CD4-positive, alpha-beta T cell (primary cell): Measurements from ENCODE around the gene C2CD4D. TPM values are rescaled to one million over a fixed set of nuclear protein-coding genes. Genes with fewer than 3 reads are reported as not detected.

Experiments
- ATAC-seq: fragments of 200-7000 bp; cut with Tn5 transposase; one replicate; pipeline ENCODE4 v1.10.0; 2022; ENCODE audit warnings: mild to moderate bottlenecking; ENCODE audit not compliant: poor library complexity
- CTCF ChIA-PET: fragments of 350-600 bp; sonication (Branson Sonifier 250); formaldehyde crosslinking; loops from one replicate; lab custom pipeline; 2021; ENCODE audit warnings: antibody characterized with exemption, inconsistent platforms; lab: Charles Lee
- POLR2A ChIA-PET: fragments of 350-600 bp; sonication (Branson Sonifier 250); formaldehyde crosslinking; loops from one replicate; lab custom pipeline; 2021; ENCODE audit warnings: antibody characterized with exemption, inconsistent platforms; lab: Charles Lee
- DNase-seq, 14 experiments: peaks; one replicate each; pipeline ENCODE4 v3.0.0-alpha.2; 2013 to 2020; ENCODE audit warnings: mixed read lengths in 2 of 14
- H3K27ac ChIP-seq, 2 donors: one replicate each; pipeline versions ENCODE4 v1.5.1 to v1.7.0; 2013; ENCODE audit warnings: low read length in 2 of 2, low read depth in 1 of 2, mild to moderate bottlenecking in 1 of 2
- H3K27me3 ChIP-seq, 2 experiments: 1 replicate in 1 of 2; 2 replicates in 1 of 2; pipeline versions ENCODE4 v1.6.1 to v1.7.0; 2013; ENCODE audit warnings: low read length in 2 of 2, control low read depth in 1 of 2, mild to moderate bottlenecking in 1 of 2, moderate library complexity in 1 of 2; ENCODE audit not compliant: insufficient read depth in 2 of 2, control insufficient read depth in 1 of 2
- H3K36me3 ChIP-seq: one replicate; pipeline ENCODE4 v1.6.1; 2013; ENCODE audit warnings: low read length, control low read depth; ENCODE audit not compliant: insufficient read depth
- H3K4me1 ChIP-seq: one replicate; pipeline ENCODE4 v1.6.1; 2013; ENCODE audit warnings: low read length, control low read depth; ENCODE audit not compliant: insufficient read depth
- H3K4me3 ChIP-seq: one replicate; pipeline ENCODE4 v1.5.1; 2013; ENCODE audit warnings: mild to moderate bottlenecking, low read length, moderate library complexity
- H3K9me3 ChIP-seq, 2 experiments: 1 replicate in 1 of 2; 2 replicates in 1 of 2; pipeline versions ENCODE4 v1.6.1 to v1.7.0; 2013; ENCODE audit warnings: low read length in 2 of 2, mild to moderate bottlenecking in 2 of 2, control low read depth in 1 of 2, moderate library complexity in 1 of 2; ENCODE audit not compliant: control insufficient read depth in 1 of 2, insufficient read depth in 1 of 2
- H3K27ac Mint-ChIP-seq: one replicate; pipeline ENCODE4 v1.8.0; 2020; ENCODE audit warnings: mixed read lengths
- H3K27me3 Mint-ChIP-seq: one replicate; pipeline ENCODE4 v1.8.0; 2021; ENCODE audit warnings: mixed read lengths
- H3K36me3 Mint-ChIP-seq: one replicate; pipeline ENCODE4 v1.8.0; 2021; ENCODE audit warnings: low read depth, mixed read lengths
- H3K4me1 Mint-ChIP-seq: one replicate; pipeline ENCODE4 v1.8.0; 2021; ENCODE audit warnings: low read depth, mixed read lengths
- H3K4me3 Mint-ChIP-seq: one replicate; pipeline ENCODE4 v1.8.0; 2020; ENCODE audit warnings: mild to moderate bottlenecking, mixed read lengths
- H3K9me3 Mint-ChIP-seq: one replicate; pipeline ENCODE4 v1.8.0; 2020; ENCODE audit warnings: mixed read lengths
- CTCF ChIP-seq: fragments of 200-600 bp; IDR thresholded peaks from one replicate; pipeline ENCODE4 v1.8.0; 2022; ENCODE audit warnings: antibody characterized with exemption, mild to moderate bottlenecking
- intact Hi-C, 2 experiments: fragments of 100-400 bp; cut with DNase I in 1 of 2; cut with micrococcal nuclease in 1 of 2; formaldehyde crosslinking; loops; one replicate each; pipeline versions ENCODE4 v1.15.1 to v1.9.0; 2023 to 2025; cut with DNase I, micrococcal nuclease
- total RNA-seq, 174 experiments: library from RNA in 2 of 174; stranded (reverse) in 2 of 174; gene quantifications; one replicate each; pipeline ENCODE4 v1.2.3 and lab custom pipeline; 2021 to 2026

Gene C2CD4D
- total RNA-seq, 2 experiments from 2014 or later, result 0.75 to 0.88 TPM

GRCh38 chr1:151803915-151804314 lies 35.7 kb downstream of the C2CD4D start:
- H3K4me1 ChIP-seq, result peaks cover 26% of the 10 kb centered on the region
- DNase-seq, result no peak
- H3K9me3 ChIP-seq, result no peaks in the 10 kb centered on the region
- peaks cover 10% of the 10 kb centered on the region for H3K4me1 Mint-ChIP-seq
- H3K27ac Mint-ChIP-seq, result no peak overlapping the region
- H3K4me3 ChIP-seq, result no peak overlapping the region
- ChIA-PET POLR2A (interaction anchor here (0.7 kb wide), 1 partner anchor 25 kb away, joined by 3 read pairs; no protein-coding TSS in a partner anchor), CTCF (no interaction called here)
- no peak for ATAC-seq
- intact Hi-C loops, result no loop called here
- H3K9me3 Mint-ChIP-seq, result no peaks in the 10 kb centered on the region
- H3K36me3 ChIP-seq, result peaks cover 3% of the 10 kb centered on the region
- no peaks in the 10 kb centered on the region for H3K27me3 Mint-ChIP-seq
- H3K4me3 Mint-ChIP-seq, result no peak overlapping the region
- H3K27ac ChIP-seq, result no peak overlapping the region
- no peaks in the 10 kb centered on the region for H3K27me3 ChIP-seq
- H3K36me3 Mint-ChIP-seq, result no peaks in the 10 kb centered on the region
- no peak for TF ChIP-seq CTCF

GRCh38 chr1:151803164-151803563 lies 36.5 kb downstream of the C2CD4D start:
- no peaks in the 10 kb centered on the region for H3K36me3 Mint-ChIP-seq
- H3K4me3 ChIP-seq, result no peak overlapping the region
- no peak for DNase-seq
- H3K27me3 ChIP-seq, result no peaks in the 10 kb centered on the region
- TF ChIP-seq CTCF, result no peak
- CTCF ChIA-PET, result no interaction called here
- H3K9me3 Mint-ChIP-seq, result no peaks in the 10 kb centered on the region
- H3K4me1 ChIP-seq, result peaks cover 26% of the 10 kb centered on the region
- POLR2A ChIA-PET, result interaction anchor here (0.7 kb wide), 1 partner anchor 25 kb away, joined by 3 read pairs; no protein-coding TSS in a partner anchor
- no peak overlapping the region for H3K27ac Mint-ChIP-seq
- no peaks in the 10 kb centered on the region for H3K27me3 Mint-ChIP-seq
- H3K4me1 Mint-ChIP-seq, result peaks cover 10% of the 10 kb centered on the region
- no peak overlapping the region for H3K4me3 Mint-ChIP-seq
- H3K27ac ChIP-seq, result no peak overlapping the region
- intact Hi-C loops, result no loop called here
- no peak for ATAC-seq
- no peaks in the 10 kb centered on the region for H3K9me3 ChIP-seq
- H3K36me3 ChIP-seq, result peaks cover 3% of the 10 kb centered on the region

GRCh38 chr1:151802372-151802771 lies 37.2 kb downstream of the C2CD4D start:
- DNase-seq (no peak), ATAC-seq (no peak)
- no peaks in the 10 kb centered on the region for H3K36me3 Mint-ChIP-seq
- ChIA-PET POLR2A (interaction anchor here (1.3 kb wide), 1 partner anchor 12 kb away, joined by 5 read pairs; the partner anchor contains the start of gene TDRKH), CTCF (no interaction called here)
- no peak overlapping the region for H3K4me3 ChIP-seq
- H3K4me1 Mint-ChIP-seq, result peaks cover 10% of the 10 kb centered on the region
- no peaks in the 10 kb centered on the region for H3K9me3 Mint-ChIP-seq
- H3K9me3 ChIP-seq, result no peaks in the 10 kb centered on the region
- TF ChIP-seq CTCF, result no peak
- no peak overlapping the region for H3K27ac Mint-ChIP-seq
- no peak overlapping the region for H3K27ac ChIP-seq
- H3K36me3 ChIP-seq, result peaks cover under 1% of the 10 kb centered on the region
- H3K27me3 ChIP-seq, result no peaks in the 10 kb centered on the region
- intact Hi-C loops, result no loop called here
- H3K4me3 Mint-ChIP-seq, result no peak overlapping the region
- no peaks in the 10 kb centered on the region for H3K27me3 Mint-ChIP-seq
- H3K4me1 ChIP-seq, result peaks cover 26% of the 10 kb centered on the region
